Activated CD4-positive, alpha-beta T cell treated with anti-CD3 and anti-CD28 coated beads for 1 hour (primary cell): ENCODE results near the gene DKKL1.

ENCODE experiments used
- DNase-seq: peaks from one replicate; pipeline ENCODE4 v3.0.0-alpha.2; 2020

DKKL1 gene

DNA sequence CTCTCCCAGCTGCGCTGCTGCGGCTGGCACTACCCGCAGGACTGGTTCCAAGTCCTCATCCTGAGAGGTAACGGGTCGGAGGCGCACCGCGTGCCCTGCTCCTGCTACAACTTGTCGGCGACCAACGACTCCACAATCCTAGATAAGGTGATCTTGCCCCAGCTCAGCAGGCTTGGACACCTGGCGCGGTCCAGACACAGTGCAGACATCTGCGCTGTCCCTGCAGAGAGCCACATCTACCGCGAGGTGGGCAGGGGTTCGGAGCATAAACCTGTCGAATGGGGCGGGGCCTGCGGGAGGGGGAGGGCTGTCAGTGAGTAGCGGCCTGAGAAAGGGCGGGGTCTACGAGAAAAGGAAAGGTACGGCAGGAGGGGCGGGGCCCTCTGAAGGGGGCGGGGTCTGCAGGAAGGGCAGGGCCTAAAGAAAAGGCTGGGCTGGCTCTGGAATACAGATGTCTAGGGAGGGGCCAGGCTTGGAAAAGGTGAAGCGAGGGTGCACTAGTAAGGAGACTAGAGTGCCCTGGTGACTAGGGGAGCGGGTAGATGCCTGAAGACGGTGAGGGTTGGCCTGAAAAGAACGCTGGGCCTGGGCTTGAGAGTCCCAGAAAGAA is 24.9 kb upstream of the DKKL1 start:
- no peak for DNase-seq

GRCh38 chr19:49339301-49340068 is 24.2 kb upstream of the DKKL1 start:
- no peak for DNase-seq

DNA sequence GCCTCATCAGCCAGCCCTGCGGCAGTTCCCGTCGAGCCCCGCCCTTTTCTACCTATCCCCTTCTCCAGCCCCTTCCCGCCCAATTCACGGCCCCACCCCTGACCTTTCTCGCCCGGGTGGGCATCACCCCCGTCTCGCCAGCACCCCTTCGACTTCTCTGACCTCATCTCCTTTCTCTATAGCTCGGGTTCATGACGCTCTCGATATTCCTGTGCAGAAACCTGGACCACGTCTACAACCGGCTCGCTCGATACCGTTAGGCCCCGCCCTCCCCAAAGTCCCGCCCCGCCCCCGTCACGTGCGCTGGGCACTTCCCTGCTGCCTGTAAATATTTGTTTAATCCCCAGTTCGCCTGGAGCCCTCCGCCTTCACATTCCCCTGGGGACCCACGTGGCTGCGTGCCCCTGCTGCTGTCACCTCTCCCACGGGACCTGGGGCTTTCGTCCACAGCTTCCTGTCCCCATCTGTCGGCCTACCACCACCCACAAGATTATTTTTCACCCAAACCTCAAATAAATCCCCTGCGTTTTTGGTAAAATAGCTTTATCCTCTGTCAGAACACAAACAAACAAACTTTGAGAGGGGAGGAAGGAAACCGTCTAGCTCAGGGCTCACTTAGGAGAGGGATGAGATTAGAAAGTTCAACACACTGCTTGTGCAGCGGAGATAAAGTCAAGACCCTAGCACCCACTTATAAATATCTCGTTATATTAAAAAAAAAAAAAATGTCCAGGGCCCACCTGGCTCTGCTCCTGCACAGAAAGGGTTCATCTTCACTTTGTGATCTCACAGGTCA is 23.4 kb upstream of the DKKL1 start:
- DNase-seq: no peak

GRCh38 chr19:49340865-49341718 is 22.6 kb upstream of the DKKL1 start:
- no peak for DNase-seq

DNA sequence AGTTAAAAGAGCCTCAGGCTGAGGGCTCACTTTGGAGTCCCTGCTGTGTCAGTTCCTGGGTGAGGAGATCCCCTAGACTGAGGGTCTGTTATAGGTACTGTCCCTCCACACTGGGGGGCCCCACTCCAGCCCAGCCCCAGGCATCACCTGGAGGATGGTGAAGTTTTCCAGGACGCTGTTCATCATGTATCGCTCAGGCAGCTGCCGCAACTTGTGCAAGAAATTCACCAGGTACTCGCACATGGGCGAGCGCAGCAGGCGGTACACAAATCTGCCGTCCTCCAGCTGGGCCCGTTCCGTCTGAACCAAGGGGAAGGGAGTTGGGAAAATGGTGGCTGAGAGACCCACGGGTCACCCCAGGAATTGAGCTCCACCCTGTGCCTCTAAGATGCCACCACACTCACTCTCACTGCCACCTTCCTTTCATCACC is 21.4 kb upstream of the DKKL1 start:
- no peak for DNase-seq

- DNase-seq: no peak
Observed at GRCh38 chr19:49343123-49343522, 20.6 kb upstream of the DKKL1 start.

DNA sequence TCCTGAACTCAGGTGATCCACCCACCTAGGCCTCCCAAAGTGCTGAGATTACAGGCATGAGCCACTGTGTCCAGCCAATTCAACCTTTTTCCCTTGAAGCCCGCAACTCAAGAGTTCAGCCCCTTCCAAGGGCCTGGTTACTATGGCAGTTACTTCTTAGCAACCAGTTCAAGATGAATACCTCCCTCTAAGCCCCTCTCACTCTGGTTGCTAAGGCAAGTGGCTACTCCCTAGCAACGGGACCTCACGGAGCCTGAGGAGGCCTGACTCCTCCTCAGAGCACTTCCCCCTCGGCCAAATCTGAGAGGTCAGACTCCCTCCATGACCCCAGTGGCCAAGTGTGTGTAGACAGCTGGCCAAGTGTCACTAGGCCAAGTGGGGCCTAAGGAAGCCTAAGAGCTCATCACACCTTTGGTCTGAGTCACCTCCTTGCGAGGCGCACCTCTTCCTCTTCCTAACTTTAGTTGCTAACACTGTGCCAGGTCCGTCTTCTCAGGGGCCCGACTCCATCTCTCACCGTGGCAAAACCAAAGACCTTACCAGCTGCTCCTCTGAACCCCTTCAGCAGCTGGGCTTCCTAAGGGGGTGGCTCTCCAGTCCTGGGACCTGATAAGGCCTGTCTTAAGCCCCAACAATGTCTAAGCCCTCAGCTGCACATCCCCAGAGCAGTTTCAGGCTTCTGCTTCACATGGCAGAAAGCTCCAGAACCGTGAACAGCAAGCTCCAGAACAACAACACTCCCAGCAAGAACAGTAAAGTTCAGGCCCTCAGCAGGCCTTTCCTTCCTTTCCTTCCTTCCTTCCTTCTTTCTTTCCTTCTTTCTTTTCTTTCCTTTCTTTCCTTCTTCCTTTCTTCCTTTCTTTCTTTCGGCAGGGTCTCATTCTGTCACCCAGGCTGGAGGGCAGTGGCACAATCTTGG is 18.9 kb upstream of the DKKL1 start:
- DNase-seq: no peak

GRCh38 chr19:49347191-49347590 is 16.5 kb upstream of the DKKL1 start:
- no peak for DNase-seq

DNA sequence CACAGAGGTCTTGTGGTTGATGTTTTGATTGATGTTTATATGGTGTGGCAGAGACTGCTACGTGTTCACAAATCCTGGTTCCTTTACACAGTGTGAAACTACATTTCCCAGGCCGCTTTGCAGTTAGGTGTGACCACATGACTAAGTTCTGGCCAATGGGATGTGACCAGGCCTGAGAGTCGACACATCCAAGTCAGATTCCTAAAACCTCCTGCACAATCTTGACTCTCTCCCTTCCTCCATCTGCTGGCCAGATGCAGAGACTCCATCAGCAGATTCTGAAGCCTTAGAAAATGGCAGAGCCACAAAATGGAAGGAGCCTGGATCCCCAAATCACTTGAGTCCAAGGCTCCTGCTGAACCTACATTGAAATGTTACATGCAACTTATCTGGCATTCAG is 15.8 kb upstream of the DKKL1 start:
- DNase-seq: no peak

DNA sequence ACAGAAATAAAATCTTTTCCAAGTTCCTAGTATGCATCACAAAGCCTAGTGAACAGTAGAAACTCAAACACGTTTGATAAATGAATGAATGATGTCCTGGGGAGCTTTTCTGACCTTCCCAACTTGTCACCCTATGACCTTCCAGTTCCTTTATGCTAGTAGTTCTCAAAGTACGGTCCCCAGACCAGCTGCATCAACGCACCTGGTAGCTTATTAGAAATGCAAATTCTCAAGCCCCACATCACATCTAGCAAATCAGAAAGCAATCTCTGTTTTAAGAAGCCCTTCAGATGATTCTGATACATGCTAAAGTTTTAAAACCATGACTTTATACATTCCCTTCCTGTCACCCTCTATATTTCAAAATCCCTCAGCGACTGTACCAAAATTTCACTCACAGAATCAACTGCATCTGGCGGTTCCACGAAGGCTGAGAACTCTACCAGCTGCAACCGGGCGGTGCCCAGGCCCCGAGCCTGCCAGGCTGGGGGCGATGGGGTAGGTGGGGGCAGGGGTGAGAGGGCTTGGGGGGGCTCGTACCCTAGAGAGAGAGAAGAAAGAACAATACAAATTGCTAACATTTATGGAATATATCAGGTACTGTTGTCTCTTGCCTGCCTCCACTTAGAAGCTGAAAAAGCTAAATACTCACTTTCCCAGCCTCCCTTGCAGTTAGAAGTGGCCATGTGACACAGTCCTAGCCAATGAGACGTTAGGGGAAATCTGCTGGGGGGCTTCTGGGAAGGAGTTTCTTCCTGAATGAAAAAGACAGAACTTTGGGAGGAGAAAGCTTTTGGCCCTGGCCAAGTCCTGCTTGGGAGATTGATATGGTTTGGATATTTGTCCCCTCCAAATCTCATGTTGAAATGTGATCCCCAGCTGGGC is 15.1 kb upstream of the DKKL1 start:
- no peak for DNase-seq

GRCh38 chr19:49349567-49349966 is 14.1 kb upstream of the DKKL1 start:
- no peak for DNase-seq

DNA sequence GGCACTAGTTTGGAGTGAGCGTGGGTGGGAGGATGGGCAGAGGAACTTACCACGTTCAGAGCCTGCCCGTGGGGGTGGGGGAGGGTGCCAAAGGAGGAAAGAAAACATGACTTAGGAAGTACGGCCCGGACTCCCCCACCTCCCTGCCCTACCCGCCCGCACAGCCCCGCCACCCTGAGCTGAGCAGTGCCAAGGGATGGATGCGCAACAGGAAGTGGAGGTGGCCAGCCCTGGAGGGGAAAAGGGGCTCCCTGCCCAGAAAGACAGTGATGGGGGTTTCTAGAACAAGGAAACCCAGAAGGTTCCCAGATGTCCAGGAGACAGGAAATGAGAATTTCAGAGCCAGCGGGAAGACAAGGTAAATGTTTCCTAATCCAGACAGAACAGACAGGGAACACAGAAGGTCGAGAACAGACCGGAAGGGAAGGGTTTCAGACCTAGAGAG is 7.7 kb upstream of the DKKL1 start:
- DNase-seq: no peak

DNA sequence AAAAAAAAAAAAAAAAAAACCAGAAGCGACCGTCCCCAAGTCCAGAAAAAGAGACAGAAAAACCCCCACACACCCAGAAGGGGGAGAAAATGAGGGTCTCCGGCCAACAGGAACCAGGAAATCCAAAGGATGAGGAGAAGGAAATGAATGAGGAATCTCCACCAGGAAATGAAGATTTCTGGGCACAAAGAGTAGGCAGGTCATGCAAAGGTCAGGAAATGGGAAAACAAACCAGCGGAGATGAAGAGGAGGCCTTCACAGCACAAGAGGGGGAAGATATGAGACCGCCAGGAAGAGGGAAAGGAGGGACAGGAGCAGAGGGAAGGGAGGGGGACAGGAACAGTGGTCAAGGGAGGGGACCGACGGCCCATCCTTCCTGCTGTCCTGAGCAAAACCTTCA is 7.3 kb upstream of the DKKL1 start:
- DNase-seq: no peak

DNA sequence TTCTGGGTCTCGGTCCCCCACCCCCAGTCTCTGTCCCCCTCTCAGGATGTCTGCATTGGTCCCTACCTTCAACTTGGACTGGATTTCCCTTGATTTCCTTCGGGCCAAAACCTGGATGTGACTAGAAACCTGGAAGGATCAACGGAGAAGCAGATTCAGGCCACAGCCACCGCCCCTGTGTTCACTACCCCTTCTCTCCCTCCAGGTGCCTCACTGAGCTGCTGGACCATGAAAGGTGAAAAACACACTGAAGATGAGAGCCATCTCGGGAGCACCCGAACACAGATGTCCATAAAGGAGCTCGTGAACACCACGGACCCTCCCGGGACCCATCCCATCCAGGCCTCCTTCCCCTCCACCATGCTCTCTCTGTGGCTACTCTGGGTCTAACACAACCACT is 6.5 kb upstream of the DKKL1 start:
- no peak for DNase-seq

GRCh38 chr19:49359851-49360820 is 3.5 kb upstream of the DKKL1 start:
- DNase-seq: no peak

DNA sequence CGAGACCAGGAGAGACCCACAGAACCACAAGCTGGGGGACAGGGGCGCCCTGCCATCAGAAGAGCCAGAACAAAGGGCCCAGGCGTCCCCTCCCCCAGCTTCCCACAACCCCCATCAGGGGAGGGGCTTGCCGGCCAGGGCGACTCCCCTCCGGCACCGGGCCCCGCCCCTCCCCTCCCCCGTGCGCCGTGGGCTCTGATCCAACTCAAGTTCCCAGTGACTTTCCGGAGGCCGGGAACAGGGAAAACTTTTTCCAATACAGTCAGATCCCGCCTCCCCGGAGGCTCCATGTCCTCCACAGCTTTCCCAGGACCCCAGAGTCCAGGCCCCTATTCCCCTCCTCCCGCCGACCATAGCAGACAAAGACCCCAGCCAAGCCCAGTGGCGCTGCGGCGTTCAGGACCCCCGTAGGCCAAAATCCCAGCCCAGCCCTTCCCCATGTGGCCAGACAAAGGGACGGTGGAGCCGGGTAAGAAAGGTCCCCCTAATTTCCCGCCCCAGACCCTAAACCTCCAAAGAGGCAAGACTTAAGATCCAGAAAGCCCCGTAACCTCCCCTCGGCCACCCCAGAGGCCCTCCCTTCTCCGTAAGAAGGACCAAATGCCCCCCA is 2.1 kb upstream of the DKKL1 start:
- DNase-seq: no peak

DNA sequence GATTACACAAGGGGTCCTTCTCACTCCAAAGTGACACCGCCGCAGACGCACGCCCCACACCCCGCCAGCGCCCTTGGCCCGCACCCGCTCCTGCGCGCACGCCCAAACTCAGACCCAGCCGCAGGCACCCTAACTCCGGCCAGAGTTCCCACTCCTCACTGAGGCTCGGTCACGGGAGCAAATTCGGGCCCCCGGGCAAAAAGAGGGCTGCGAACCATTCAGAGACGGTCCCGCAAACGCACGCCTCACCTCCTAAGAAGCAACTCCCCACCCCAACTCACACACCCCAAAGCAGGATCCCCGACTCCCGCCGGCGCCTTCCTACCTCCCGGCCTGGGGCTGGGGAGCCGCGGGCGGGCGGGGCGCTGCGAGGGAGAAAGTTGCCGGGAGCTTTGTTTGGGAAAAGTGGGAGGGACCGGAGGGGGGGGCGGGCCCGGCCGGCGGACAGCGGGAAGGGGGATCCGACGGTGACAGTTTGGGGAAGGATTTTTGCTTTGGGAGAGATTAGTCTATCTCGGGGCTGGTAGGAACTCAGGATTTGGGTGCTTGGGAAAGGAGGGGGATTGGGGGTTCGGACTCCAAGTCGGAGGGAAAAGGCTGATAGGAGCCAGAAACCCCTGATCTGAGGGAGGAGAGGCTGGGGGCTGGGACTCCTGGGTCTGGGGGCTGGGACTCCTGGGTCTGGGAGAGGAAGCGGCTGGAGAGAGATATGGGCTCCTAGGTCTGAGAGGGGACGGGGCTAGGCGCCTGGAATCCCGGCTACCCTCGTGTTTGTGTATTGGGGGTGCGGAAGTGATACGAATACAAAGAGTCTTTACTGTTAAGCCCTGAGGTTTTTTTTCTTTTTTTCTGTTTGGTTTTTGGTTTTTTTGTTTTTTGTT is 1.4 kb upstream of the DKKL1 start, which contains the start of gene TEAD2:
Gene TEAD2 (minus strand): TSS at position 369 of the 881 bp plus-strand sequence. CDS start 2,341 bp downstream, outside the sequence.
- DNase-seq: no peak

- DNase-seq: no peak
Observed at GRCh38 chr19:49362929-49363267, 779 bp upstream of the DKKL1 start.
